Endothelial cell of umbilical vein (primary cell): Measurements from ENCODE around the gene SULT1C3. TPM values are rescaled to one million over a fixed set of nuclear protein-coding genes. Genes with fewer than 3 reads are reported as not detected.

Source experiments
- BruUV-seq: library from RNA; stranded (reverse); fragments of 400-500 nt; replicated peaks from 2 replicates; lab custom pipeline; 2021; lab: Mats Ljungman, UMichigan
- CTCF ChIA-PET: fragments of 300-600, 350-600 bp; sonication (Branson Sonifier 250); formaldehyde crosslinking; loops from one replicate; lab custom pipeline; 2021; ENCODE audit warnings: antibody characterized with exemption, inconsistent platforms; lab: Charles Lee
- POLR2A ChIA-PET: fragments of 300-600, 350-600 bp; sonication (Branson Sonifier 250); formaldehyde crosslinking; loops from one replicate; lab custom pipeline; 2021; ENCODE audit warnings: antibody characterized with exemption, inconsistent platforms; lab: Charles Lee
- DNase-seq: peaks from one replicate; pipeline ENCODE4 v3.0.0-alpha.2; 2011; ENCODE audit warnings: low read depth, low spot score
- FAIRE-seq: peaks from 2 replicates; lab custom pipeline; 2011; peaks lifted over from hg19 to GRCh38; lab: Jason Lieb, UNC
- H2AFZ ChIP-seq: 2 replicates; pipeline ENCODE4 v1.6.0; 2012; ENCODE audit warnings: low read depth, low read length, control low read depth, inconsistent platforms
- H3K27ac ChIP-seq: 2 replicates; pipeline ENCODE4 v1.5.1; 2011; ENCODE audit warnings: low read depth, mild to moderate bottlenecking, control low read depth, low read length, moderate library complexity; ENCODE audit not compliant: insufficient read depth
- H3K27me3 ChIP-seq, 2 experiments: 2 replicates each; pipeline versions ENCODE4 v1.6.0 to v1.6.1; 2011; ENCODE audit warnings: low read length in 2 of 2, mixed read lengths in 1 of 2; ENCODE audit not compliant: control insufficient read depth in 2 of 2, insufficient read depth in 2 of 2
- H3K36me3 ChIP-seq, 2 experiments: 2 replicates in 1 of 2; 3 replicates in 1 of 2; pipeline ENCODE4 v1.5.1; 2011; ENCODE audit warnings: low read length in 2 of 2, mild to moderate bottlenecking in 1 of 2, moderate library complexity in 1 of 2; ENCODE audit not compliant: control insufficient read depth in 2 of 2, insufficient read depth in 2 of 2; ENCODE audit errors: extremely low read depth in 1 of 2
- H3K4me1 ChIP-seq: 3 replicates; pipeline ENCODE4 v1.5.1; 2011; ENCODE audit warnings: mild to moderate bottlenecking, low read length; ENCODE audit not compliant: control insufficient read depth, insufficient read depth; ENCODE audit errors: extremely low read depth
- H3K4me2 ChIP-seq: 2 replicates; pipeline ENCODE4 v1.6.1; 2011; ENCODE audit warnings: low read length, control low read depth, mixed read lengths; ENCODE audit not compliant: insufficient read depth
- H3K4me3 ChIP-seq, 3 experiments: fragments of 200-600 bp in 1 of 3; sonication (generic), shearing (Covaris generic) in 1 of 3; replicated peaks in 1 of 3; 2 replicates each; pipeline ENCODE4 v1.5.1; 2011 to 2016; ENCODE audit warnings: control low read depth in 3 of 3, low read length in 3 of 3, mild to moderate bottlenecking in 2 of 3, inconsistent platforms in 1 of 3, low read depth in 1 of 3, moderate library complexity in 1 of 3; ENCODE audit not compliant: insufficient read depth in 1 of 3
- H3K79me2 ChIP-seq: 2 replicates; pipeline ENCODE4 v1.6.0; 2012; ENCODE audit warnings: low read length, inconsistent platforms; ENCODE audit not compliant: control insufficient read depth, insufficient read depth
- H3K9ac ChIP-seq: replicated peaks from 2 replicates; pipeline ENCODE3; 2011; ENCODE audit warnings: low read length, control low read depth; ENCODE audit not compliant: insufficient read depth; ENCODE audit errors: extremely low read depth
- H3K9me1 ChIP-seq: replicated peaks from 3 replicates; pipeline ENCODE4 v1.6.0; 2011; ENCODE audit warnings: mild to moderate bottlenecking, low read length; ENCODE audit not compliant: control insufficient read depth, insufficient read depth; ENCODE audit errors: extremely low read depth
- H3K9me3 ChIP-seq: replicated peaks from 2 replicates; pipeline ENCODE4 v1.5.1; 2012; ENCODE audit warnings: low read length, inconsistent platforms; ENCODE audit not compliant: control insufficient read depth, insufficient read depth
- H4K20me1 ChIP-seq: replicated peaks from 2 replicates; pipeline ENCODE3; 2011; ENCODE audit warnings: mild to moderate bottlenecking, low read length; ENCODE audit not compliant: control insufficient read depth, insufficient read depth; ENCODE audit errors: extremely low read depth
- CTCF ChIP-seq, 2 donors: IDR thresholded peaks; 1 replicate in 1 of 2; 2 replicates in 1 of 2; pipeline ENCODE4 v1.5.1; 2011; ENCODE audit warnings: low read length in 2 of 2, mild to moderate bottlenecking in 2 of 2, moderate library complexity in 2 of 2, control low read depth in 1 of 2, inconsistent platforms in 1 of 2, low read depth in 1 of 2; ENCODE audit not compliant: insufficient read depth in 1 of 2; ENCODE audit errors: extremely low read depth in 1 of 2
- EZH2 ChIP-seq: IDR thresholded peaks from 2 replicates; pipeline ENCODE4 v1.6.1; 2012; ENCODE audit warnings: borderline replicate concordance, low read depth, mild to moderate bottlenecking, moderate library complexity, low read length, inconsistent platforms; ENCODE audit not compliant: severe bottlenecking
- FOS ChIP-seq: IDR thresholded peaks from 2 replicates; pipeline ENCODE4 v1.6.1; 2011; ENCODE audit warnings: mild to moderate bottlenecking, low read length, moderate library complexity, borderline replicate concordance; ENCODE audit not compliant: insufficient read depth
- GATA2 ChIP-seq: IDR thresholded peaks from 2 replicates; pipeline ENCODE4 v1.7.0; 2011; ENCODE audit warnings: low read depth, mild to moderate bottlenecking, moderate library complexity, mixed read lengths, low read length; ENCODE audit not compliant: insufficient read length, insufficient read depth
- JUN ChIP-seq: IDR thresholded peaks from 2 replicates; pipeline ENCODE4 v1.6.1; 2011; ENCODE audit warnings: borderline replicate concordance, low read depth; ENCODE audit not compliant: insufficient read length, insufficient read depth
- MAX ChIP-seq: IDR thresholded peaks from 2 replicates; pipeline ENCODE4 v1.6.1; 2011; ENCODE audit not compliant: insufficient read depth, insufficient read length
- MYC ChIP-seq: IDR thresholded peaks from one replicate; pipeline ENCODE4 v1.6.1; 2011; ENCODE audit warnings: mild to moderate bottlenecking, low read depth, low read length
- POLR2A ChIP-seq: IDR thresholded peaks from 2 replicates; pipeline ENCODE4 v1.6.1; 2012; ENCODE audit warnings: low read depth, mild to moderate bottlenecking, control low read depth, low read length
- POLR2AphosphoS5 ChIP-seq: IDR thresholded peaks from 2 replicates; pipeline ENCODE4 v1.6.1; 2012; ENCODE audit warnings: low read depth, mild to moderate bottlenecking, control low read depth, low read length, moderate library complexity; ENCODE audit not compliant: insufficient read depth
- dilution Hi-C: fragments of 300-500 bp; cut with MboI; formaldehyde crosslinking; loops from one replicate; pipeline ENCODE4 v1.15.0; 2019; ENCODE audit warnings: low sequenced_read_pairs; ENCODE audit not compliant: extremely low pct_ligation_motif_present
- intact Hi-C: fragments of 100-400 bp; cut with micrococcal nuclease; formaldehyde crosslinking; loops from one replicate; pipeline ENCODE4 v1.10.0; 2022
- polyA plus RNA-seq, 4 experiments: library from polyadenylated mRNA; depleted of rRNA in 3 of 4; stranded (reverse) in 3 of 4; unstranded in 1 of 4; fragments of >200 nt; gene quantifications; 2 replicates each; pipeline versions ENCODE4 v1.2.1 to v1.2.3, GENCODE V29; 2011 to 2012; ENCODE audit warnings: missing spikeins in 1 of 4
- total RNA-seq: library from RNA; stranded (reverse); gene quantifications from 2 replicates; pipeline ENCODE4 v1.2.3, GENCODE V29; 2021

Gene SULT1C3
- total and polyA plus RNA-seq, 2 donors (not counting 3 experiments of a cell fraction or from before 2014, with no cell fraction given), result not detected

- no TSS peak for BruUV-seq
- CTCF ChIA-PET, result no interaction called here
Observed at GRCh38 chr2:108219688-108220087, 20.1 kb upstream of the SULT1C3 start.

More at GRCh38 chr2:108219688-108220087, 20.1 kb upstream of the SULT1C3 start:
- Histone ChIP-seq H2AFZ (no peak overlapping the region), H4K20me1 (no peaks in the 10 kb centered on the region), H3K9me1 (no peaks in the 10 kb centered on the region), H3K4me3 (no peak overlapping the region), H3K9me3 (peaks cover 2% of the 10 kb centered on the region), H3K4me1 (no peaks in the 10 kb centered on the region), H3K79me2 (no peaks in the 10 kb centered on the region), H3K9ac (no peak overlapping the region), H3K4me2 (no peak overlapping the region), H3K27ac (no peak overlapping the region), H3K36me3 (no peaks in the 10 kb centered on the region), H3K27me3 (no peaks in the 10 kb centered on the region)
- TF ChIP-seq EZH2, result no peak
- TF ChIP-seq MYC, result no peak
- TF ChIP-seq MAX, result no peak
- TF ChIP-seq FOS, result no peak
- no peak for TF ChIP-seq POLR2A
- TF ChIP-seq CTCF (IDR thresholded peaks at IDR 0.05; ENCODE audit: extremely low read depth in 1 of 2, insufficient read depth in 1 of 2, low read depth in 1 of 2, low read length in 2 of 2), result no peak
- no peak for TF ChIP-seq GATA2
- no peak for TF ChIP-seq JUN
- no peak for TF ChIP-seq POLR2AphosphoS5
- dilution Hi-C loops (no loop called here), intact Hi-C loops (loop anchor here (10.0 kb wide), 1 partner anchor 365 kb away; no protein-coding TSS in a partner anchor)
- no peak for FAIRE-seq
- no peak for DNase-seq
- POLR2A ChIA-PET, result interaction anchor here (0.6 kb wide), 1 partner anchor 9 kb away, joined by 4 read pairs; no protein-coding TSS in a partner anchor
